Mesenchymal stem cell (in vitro differentiated cells and primary cell): ENCODE data around the gene TRIM46.

Experiments
- DNase-seq: peaks from one replicate; pipeline ENCODE4 v3.0.0-alpha.2; 2013
- H2AFZ ChIP-seq: one replicate; pipeline ENCODE4 v1.6.1; 2013; ENCODE audit warnings: low read depth, mild to moderate bottlenecking, control low read depth, inconsistent platforms, low read length, moderate library complexity
- H2AK5ac ChIP-seq: 2 replicates; pipeline ENCODE4 v1.6.1; 2013; ENCODE audit warnings: low read length, moderate library complexity, mild to moderate bottlenecking, inconsistent platforms; ENCODE audit not compliant: severe bottlenecking
- H2BK120ac ChIP-seq: one replicate; pipeline ENCODE4 v1.6.1; 2013; ENCODE audit warnings: low read depth, mild to moderate bottlenecking, inconsistent platforms, low read length, moderate library complexity
- H2BK12ac ChIP-seq, 2 experiments: one replicate each; pipeline ENCODE4 v1.6.1; 2013; ENCODE audit warnings: inconsistent platforms in 2 of 2, low read length in 2 of 2, mild to moderate bottlenecking in 2 of 2, moderate library complexity in 2 of 2, control low read depth in 1 of 2
- H2BK15ac ChIP-seq: one replicate; pipeline ENCODE4 v1.6.1; 2013; ENCODE audit warnings: mild to moderate bottlenecking, low read depth, inconsistent platforms; ENCODE audit not compliant: poor library complexity, severe bottlenecking
- H2BK5ac ChIP-seq: 2 replicates; pipeline ENCODE4 v1.6.1; 2013; ENCODE audit warnings: low read depth, mild to moderate bottlenecking, low read length, control low read depth, inconsistent platforms; ENCODE audit not compliant: poor library complexity, severe bottlenecking
- H3K14ac ChIP-seq, 2 experiments: one replicate each; pipeline ENCODE4 v1.6.1; 2013; ENCODE audit warnings: inconsistent platforms in 2 of 2, low read length in 2 of 2, control low read depth in 1 of 2, mild to moderate bottlenecking in 1 of 2, moderate library complexity in 1 of 2
- H3K18ac ChIP-seq, 2 experiments: one replicate each; pipeline ENCODE4 v1.6.1; 2013; ENCODE audit warnings: inconsistent platforms in 2 of 2, low read length in 2 of 2, control low read depth in 1 of 2, low read depth in 1 of 2, mild to moderate bottlenecking in 1 of 2
- H3K23ac ChIP-seq, 2 experiments: one replicate each; pipeline ENCODE4 v1.6.1; 2013; ENCODE audit warnings: inconsistent platforms in 2 of 2, low read length in 2 of 2, mild to moderate bottlenecking in 2 of 2, moderate library complexity in 2 of 2, control low read depth in 1 of 2
- H3K27ac ChIP-seq: 2 replicates; pipeline ENCODE4 v1.5.1; 2013; ENCODE audit warnings: mild to moderate bottlenecking, moderate library complexity, low read length, control low read depth, inconsistent platforms; ENCODE audit not compliant: poor library complexity, severe bottlenecking
- H3K27me3 ChIP-seq, 2 experiments: 2 replicates each; pipeline versions ENCODE4 v1.6.1 to v1.7.0; 2013; ENCODE audit warnings: low read length in 2 of 2, mild to moderate bottlenecking in 2 of 2, moderate library complexity in 2 of 2, control low read depth in 1 of 2, inconsistent platforms in 1 of 2; ENCODE audit not compliant: control insufficient read depth in 1 of 2, insufficient read depth in 1 of 2
- H3K36me3 ChIP-seq, 2 experiments: 2 replicates each; pipeline versions ENCODE4 v1.6.1 to v1.7.0; 2013; ENCODE audit warnings: low read length in 2 of 2, control low read depth in 1 of 2, inconsistent platforms in 1 of 2, low read depth in 1 of 2, mild to moderate bottlenecking in 1 of 2; ENCODE audit not compliant: insufficient read depth in 2 of 2, control insufficient read depth in 1 of 2
- H3K4ac ChIP-seq, 2 experiments: one replicate each; pipeline ENCODE4 v1.6.1; 2013; ENCODE audit warnings: inconsistent platforms in 2 of 2, low read length in 2 of 2, mild to moderate bottlenecking in 2 of 2, moderate library complexity in 2 of 2, control low read depth in 1 of 2, low read depth in 1 of 2
- H3K4me1 ChIP-seq: 2 replicates; pipeline ENCODE4 v1.6.1; 2013; ENCODE audit warnings: low read depth, low read length, control low read depth; ENCODE audit not compliant: control insufficient read depth, insufficient read depth
- H3K4me2 ChIP-seq: 2 replicates; pipeline ENCODE4 v1.6.1; 2013; ENCODE audit warnings: low read length, mild to moderate bottlenecking, inconsistent platforms; ENCODE audit not compliant: poor library complexity, severe bottlenecking
- H3K4me3 ChIP-seq, 2 experiments: 2 replicates each; pipeline versions ENCODE4 v1.5.1 to v1.7.0; 2013; ENCODE audit warnings: low read length in 2 of 2, mild to moderate bottlenecking in 2 of 2, control low read depth in 1 of 2, low read depth in 1 of 2; ENCODE audit not compliant: insufficient read depth in 1 of 2
- H3K79me1 ChIP-seq: replicated peaks from 2 replicates; pipeline ENCODE4 v1.6.1; 2013; ENCODE audit warnings: mild to moderate bottlenecking, control low read depth, low read length, inconsistent platforms; ENCODE audit not compliant: poor library complexity, severe bottlenecking
- H3K9ac ChIP-seq: 2 replicates; pipeline ENCODE4 v1.7.0; 2013; ENCODE audit warnings: mild to moderate bottlenecking, low read length, moderate library complexity
- H3K9me3 ChIP-seq: 2 replicates; pipeline ENCODE4 v1.7.0; 2013; ENCODE audit warnings: mild to moderate bottlenecking, low read length; ENCODE audit not compliant: control insufficient read depth
- H4K8ac ChIP-seq: one replicate; pipeline ENCODE4 v1.6.1; 2013; ENCODE audit warnings: inconsistent platforms, mild to moderate bottlenecking, low read length, moderate library complexity
- H4K91ac ChIP-seq: one replicate; pipeline ENCODE4 v1.6.1; 2013; ENCODE audit warnings: mild to moderate bottlenecking, low read length, inconsistent platforms
- WGBS: methylation state at CpG from one replicate; pipeline ENCODE4 v1.1.7; 2013; ENCODE audit warnings: mixed read lengths; 5-methylcytosine and 5-hydroxymethylcytosine counted together

Gene TRIM46

DNA sequence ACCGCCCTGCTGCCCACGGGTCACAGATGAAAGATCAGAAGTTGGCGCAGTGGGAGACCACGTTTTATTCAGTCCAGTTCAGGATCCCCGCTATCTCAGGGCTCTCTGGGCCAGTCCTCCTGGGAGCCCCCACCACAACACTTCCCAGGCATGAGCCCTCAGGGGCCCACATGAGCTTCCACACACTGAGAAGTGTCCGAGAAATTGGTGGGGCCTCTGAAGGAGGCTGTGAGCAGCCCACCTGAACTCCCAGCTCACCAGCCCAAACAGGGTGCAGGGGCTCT lies 12.1 kb downstream of the TRIM46 start:
- no peak overlapping the region for H2AK5ac ChIP-seq
- H3K9me3 ChIP-seq = no peaks in the 10 kb centered on the region
- no peak overlapping the region for H3K4me3 ChIP-seq
- no peak overlapping the region for H3K18ac ChIP-seq
- H3K23ac ChIP-seq = no peak overlapping the region
- no peak overlapping the region for H4K91ac ChIP-seq
- no peaks in the 10 kb centered on the region for H3K79me1 ChIP-seq
- H4K8ac ChIP-seq = no peak overlapping the region
- H3K27me3 ChIP-seq = no peaks in the 10 kb centered on the region
- H3K9ac ChIP-seq = no peak overlapping the region
- H3K4ac ChIP-seq = no peak overlapping the region
- no peak overlapping the region for H3K27ac ChIP-seq
- H3K36me3 ChIP-seq = peaks cover 16 to 39% of the 10 kb centered on the region in 2 experiments
- 77% methylated on average over 6 of the region's 6 CpGs for WGBS
- H2BK12ac ChIP-seq = no peak overlapping the region
- H3K14ac ChIP-seq = no peak overlapping the region
- no peak overlapping the region for H2AFZ ChIP-seq
- H2BK15ac ChIP-seq = no peak overlapping the region
- peaks cover 19% of the 10 kb centered on the region for H3K4me1 ChIP-seq
- no peak overlapping the region for H3K4me2 ChIP-seq
- no peak overlapping the region for H2BK120ac ChIP-seq
- no peak for DNase-seq
- H2BK5ac ChIP-seq = no peak overlapping the region

- Histone ChIP-seq H3K18ac (no peak overlapping the region), H3K79me1 (no peaks in the 10 kb centered on the region), H3K4me3 (no peak overlapping the region), H3K27ac (no peak overlapping the region), H3K9ac (no peak overlapping the region), H4K8ac (no peak overlapping the region), H2BK12ac (no peak overlapping the region), H2BK5ac (no peak overlapping the region), H2AK5ac (no peak overlapping the region), H3K14ac (no peak overlapping the region), H4K91ac (no peak overlapping the region), H3K4me1 (peaks cover 19% of the 10 kb centered on the region), H3K4ac (no peak overlapping the region), H2BK15ac (no peak overlapping the region), H3K9me3 (no peaks in the 10 kb centered on the region), H3K23ac (no peak overlapping the region), H3K36me3 (peaks cover 14 to 38% of the 10 kb centered on the region in 2 experiments), H2BK120ac (no peak overlapping the region), H2AFZ (no peak overlapping the region), H3K27me3 (no peaks in the 10 kb centered on the region), H3K4me2 (no peak overlapping the region)
- no peak for DNase-seq
- WGBS = 89% methylated on average over 6 of the region's 8 CpGs
These were observed 12.6 kb downstream of the TRIM46 start for GRCh38 chr1:155186067-155186793.

- Histone ChIP-seq H3K9me3 (no peaks in the 10 kb centered on the region), H3K9ac (no peak overlapping the region), H3K4me1 (peaks cover 19% of the 10 kb centered on the region), H3K18ac (no peak overlapping the region), H2BK12ac (no peak overlapping the region), H3K14ac (no peak overlapping the region), H4K91ac (no peak overlapping the region), H2BK15ac (no peak overlapping the region), H2BK5ac (no peak overlapping the region), H3K27me3 (no peaks in the 10 kb centered on the region), H3K79me1 (no peaks in the 10 kb centered on the region), H3K4me3 (no peak overlapping the region), H3K4ac (no peak overlapping the region), H3K36me3 (peaks cover 8 to 31% of the 10 kb centered on the region in 2 experiments), H3K27ac (no peak overlapping the region), H2AFZ (no peak overlapping the region), H2BK120ac (no peak overlapping the region), H3K23ac (no peak overlapping the region), H4K8ac (no peak overlapping the region), H2AK5ac (no peak overlapping the region), H3K4me2 (no peak overlapping the region)
- no peak for DNase-seq
- WGBS = 82% methylated on average over 14 of the region's 14 CpGs
These were observed 13.3 kb downstream of the TRIM46 start for GRCh38 chr1:155186794-155187455.

GRCh38 chr1:155187456-155187891 lies 13.8 kb downstream of the TRIM46 start:
- H2AFZ ChIP-seq = no peak overlapping the region
- peaks cover 20% of the 10 kb centered on the region for H3K4me1 ChIP-seq
- H3K14ac ChIP-seq = no peak overlapping the region
- no peak overlapping the region for H2BK120ac ChIP-seq
- no peak overlapping the region for H3K9ac ChIP-seq
- H2AK5ac ChIP-seq = no peak overlapping the region
- H3K36me3 ChIP-seq = peaks cover 8 to 26% of the 10 kb centered on the region in 2 experiments
- no peak overlapping the region for H3K27ac ChIP-seq
- DNase-seq = no peak
- no peak overlapping the region for H2BK15ac ChIP-seq
- no peak overlapping the region for H3K4ac ChIP-seq
- H3K18ac ChIP-seq = no peak overlapping the region
- no peak overlapping the region for H2BK5ac ChIP-seq
- WGBS = 88% methylated on average over 16 of the region's 16 CpGs
- H2BK12ac ChIP-seq = no peak overlapping the region
- H3K23ac ChIP-seq = no peak overlapping the region
- no peak overlapping the region for H3K4me2 ChIP-seq
- no peak overlapping the region for H4K8ac ChIP-seq
- no peaks in the 10 kb centered on the region for H3K9me3 ChIP-seq
- no peaks in the 10 kb centered on the region for H3K27me3 ChIP-seq
- H4K91ac ChIP-seq = no peak overlapping the region
- H3K4me3 ChIP-seq = no peak overlapping the region
- H3K79me1 ChIP-seq = no peaks in the 10 kb centered on the region
